ENCODE measurements around the gene SDS.

The SDS gene

DNA sequence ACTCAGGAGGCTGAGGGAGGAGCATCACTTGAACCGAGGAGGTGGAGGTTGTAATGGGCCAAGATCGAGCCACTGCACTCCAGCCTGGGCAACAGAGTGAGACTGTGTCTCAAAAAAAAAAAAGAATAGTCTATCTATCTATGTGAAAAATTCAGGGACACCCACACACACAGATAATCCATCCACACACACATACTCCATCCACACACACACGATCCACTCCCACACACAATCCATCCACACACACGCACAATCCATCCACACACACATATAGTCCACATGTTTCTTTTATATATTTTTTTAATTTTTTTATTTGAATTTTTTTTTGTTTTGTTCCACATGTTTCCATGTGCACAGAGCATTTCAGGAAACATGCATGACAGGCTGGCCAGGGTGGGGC, 3.3 kb downstream of the SDS start:
- DNase-seq: no peak

DNA sequence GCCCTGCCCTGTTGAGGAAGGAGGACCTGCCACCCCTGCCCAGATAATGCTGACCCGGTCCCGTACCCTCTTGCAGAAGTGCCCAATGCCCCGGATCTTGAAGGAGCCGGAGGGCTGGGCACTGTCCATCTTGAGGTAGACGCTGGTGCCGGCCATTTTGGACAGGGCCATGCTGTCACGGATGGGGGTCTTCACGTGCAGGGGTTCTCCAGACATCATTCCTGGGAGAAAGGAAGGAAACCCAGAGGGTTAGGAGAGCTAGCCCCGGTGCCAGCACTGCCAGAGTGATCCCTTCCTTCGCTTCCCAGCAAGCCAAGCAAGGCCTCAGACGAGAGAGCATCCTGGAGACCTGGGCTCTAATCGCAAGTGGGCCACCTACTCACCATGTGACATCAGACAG, 4.2 kb downstream of the SDS start:
- DNase-seq: no peak

DNA sequence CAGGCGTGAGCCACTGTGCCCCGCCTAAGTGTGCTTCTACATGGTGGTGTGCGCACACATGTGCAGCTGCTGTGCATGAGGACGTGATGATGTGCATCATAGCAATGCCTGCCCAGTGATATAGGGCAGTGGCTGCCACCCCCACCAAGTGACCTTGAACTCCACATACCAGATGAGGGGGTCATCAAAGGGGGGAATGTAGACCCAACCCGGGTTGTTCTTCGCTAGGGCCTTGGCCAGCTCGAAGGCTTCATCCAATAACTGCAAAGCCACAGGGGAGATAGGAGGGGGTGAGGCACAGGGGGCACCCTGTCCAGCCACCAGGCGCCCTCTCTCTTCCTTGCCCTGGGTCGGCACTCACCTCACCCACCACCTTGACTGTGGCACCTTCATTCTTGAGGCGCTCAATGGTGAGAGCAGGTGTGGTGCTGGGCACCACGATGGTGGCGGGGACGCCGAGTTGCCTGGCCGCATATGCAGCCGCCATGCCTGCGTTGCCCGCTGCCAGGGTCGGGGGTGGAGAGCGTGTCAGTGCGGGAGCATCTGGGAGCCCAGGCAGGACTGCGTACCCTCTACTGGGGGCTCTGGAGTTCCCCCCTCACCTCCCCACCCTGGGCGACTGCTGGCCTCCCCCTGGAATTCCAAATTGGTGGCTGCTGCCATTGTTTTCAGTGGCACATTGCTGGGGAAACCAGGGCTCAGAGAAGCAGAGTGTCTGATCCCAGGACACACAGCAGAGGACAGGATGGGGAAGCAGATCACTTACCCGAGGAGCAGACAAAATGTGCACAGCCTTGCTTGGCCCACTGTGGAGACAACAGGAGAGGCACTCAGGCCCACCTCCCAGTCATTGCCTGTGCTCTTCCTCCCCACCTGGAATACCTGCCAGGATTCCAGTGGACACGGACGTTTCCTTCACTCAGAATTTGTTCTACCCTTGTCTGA, 5.1 kb downstream of the SDS start:
- no peak for DNase-seq

DNA sequence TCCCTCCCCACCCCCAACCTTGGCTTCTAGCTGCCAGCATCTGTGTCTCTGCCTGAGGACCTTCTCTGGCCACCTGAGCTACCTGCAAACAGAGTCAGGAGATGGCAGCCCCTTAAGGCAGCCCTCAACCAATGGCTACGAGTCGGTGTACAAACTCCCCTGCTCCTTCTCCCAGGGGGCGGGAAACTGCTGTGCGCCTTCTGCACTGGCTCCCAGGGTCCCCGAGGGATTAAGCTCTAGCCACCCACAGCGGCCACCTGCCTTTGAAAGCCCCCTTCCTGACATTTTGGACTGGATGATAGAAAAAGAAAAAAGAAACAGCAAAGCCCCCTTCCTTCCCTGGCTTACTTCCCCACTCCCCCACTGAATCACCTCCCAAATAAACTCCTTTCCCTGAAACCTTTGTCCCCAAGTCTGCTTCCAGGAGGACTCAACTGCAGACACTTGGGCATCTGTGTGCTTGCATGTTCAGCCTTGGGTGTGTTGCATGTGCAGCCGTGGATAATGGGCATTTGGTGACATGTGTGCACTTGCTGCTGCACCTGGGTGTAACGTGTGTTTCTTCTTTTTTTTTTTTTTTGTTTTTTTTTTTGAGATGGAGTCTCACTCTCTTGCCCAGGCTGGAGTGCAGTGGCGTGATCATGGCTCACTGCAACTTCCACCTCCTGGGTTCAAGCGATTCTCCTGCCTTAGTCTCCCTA, 6.0 kb downstream of the SDS start:
- no peak for DNase-seq

DNA sequence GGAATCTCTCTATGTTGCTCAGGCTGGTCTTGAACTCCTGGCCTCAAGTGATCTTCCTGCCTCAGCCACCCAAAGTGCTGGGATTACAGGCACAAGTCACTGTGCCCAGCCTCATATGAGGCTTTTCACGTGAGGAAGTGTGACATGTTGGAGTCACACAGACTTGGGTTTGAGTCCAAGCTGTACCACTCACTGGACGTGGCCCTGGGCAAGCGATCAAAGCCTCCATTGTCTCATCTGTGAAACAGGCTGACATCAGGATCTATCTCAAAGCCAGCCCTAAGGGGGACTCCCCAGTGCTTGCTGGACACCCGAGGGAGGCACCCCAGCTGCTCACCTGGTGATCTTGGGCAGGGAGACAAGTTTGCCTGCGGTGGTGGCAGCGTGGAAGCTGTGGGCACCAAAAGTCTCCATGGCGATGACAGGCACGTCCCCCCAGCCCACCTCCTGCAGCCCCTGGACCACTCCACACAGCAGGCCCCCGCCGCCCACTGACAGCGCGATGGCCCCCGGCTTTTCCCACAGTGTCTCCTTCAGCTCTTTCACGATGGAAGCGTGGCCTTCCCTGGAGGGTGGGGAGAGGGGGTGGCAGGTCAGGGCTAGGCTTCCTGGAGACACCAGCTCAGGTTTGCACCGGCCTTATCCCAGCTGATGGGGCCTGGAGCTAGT, 6.7 kb downstream of the SDS start:
- DNase-seq: peak in 38 of 58 donors; percentile 8 to 86 (median 48)

DNA sequence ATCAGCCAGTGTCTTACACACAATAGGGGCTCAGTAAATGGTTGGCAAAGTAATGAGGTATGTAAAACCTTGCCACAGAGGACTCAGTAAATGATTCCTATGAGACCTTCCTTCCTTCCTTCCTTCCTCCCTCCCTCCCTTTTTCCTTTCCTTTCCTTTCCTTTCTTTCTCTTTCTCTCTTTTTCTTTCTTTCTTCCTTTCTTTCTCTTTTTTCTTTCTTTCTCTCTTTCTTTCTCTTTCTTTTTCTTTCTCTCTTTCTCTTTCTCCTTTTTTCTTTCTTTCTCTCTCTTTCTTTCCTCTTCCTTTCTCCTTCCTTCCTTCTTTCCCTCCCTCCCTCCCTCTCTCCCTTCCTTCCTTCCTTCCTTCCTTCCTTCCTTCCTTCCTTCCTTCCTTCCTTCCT, 7.5 kb downstream of the SDS start:
- no peak for DNase-seq

DNA sequence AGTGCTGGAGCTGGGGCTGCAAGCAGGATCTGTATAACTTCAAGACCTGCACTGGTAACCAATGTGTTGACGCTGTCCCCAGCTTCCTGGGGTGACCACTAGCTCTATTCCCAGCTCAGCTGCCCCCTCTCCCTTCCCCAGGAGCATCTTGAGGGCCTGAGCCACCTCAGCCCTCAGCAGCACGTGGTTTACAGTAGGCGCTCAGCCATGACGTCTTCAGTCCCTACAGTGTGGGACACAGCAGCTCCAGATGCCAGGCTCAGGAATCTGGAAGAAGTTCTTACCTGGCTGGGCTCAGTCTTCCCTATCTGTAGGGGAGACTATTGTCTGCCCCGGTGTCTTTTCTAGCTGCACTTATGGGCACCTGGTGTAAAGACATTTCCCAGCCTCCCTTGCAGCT, 8.6 kb downstream of the SDS start:
- DNase-seq: no peak

DNA sequence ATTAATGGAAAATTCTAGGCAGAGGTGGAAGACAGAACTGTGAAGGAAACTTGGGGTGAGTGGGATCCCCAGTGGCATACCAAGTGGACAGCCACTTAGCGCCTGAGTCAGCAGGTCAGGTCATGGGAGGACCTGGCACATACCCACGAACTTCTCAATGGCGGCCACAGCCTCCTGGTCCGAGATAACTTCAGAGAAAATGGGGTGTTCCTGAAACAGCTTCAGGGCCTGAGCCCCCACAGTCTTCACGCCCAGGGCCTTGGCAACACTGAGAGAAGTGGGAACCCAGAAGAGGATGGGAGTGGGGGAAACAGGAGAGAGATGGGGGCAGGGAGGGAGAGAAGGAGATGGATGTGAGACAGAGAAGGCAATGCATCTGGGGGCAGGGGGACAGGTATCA, 9.9 kb downstream of the SDS start:
- DNase-seq: no peak

DNA sequence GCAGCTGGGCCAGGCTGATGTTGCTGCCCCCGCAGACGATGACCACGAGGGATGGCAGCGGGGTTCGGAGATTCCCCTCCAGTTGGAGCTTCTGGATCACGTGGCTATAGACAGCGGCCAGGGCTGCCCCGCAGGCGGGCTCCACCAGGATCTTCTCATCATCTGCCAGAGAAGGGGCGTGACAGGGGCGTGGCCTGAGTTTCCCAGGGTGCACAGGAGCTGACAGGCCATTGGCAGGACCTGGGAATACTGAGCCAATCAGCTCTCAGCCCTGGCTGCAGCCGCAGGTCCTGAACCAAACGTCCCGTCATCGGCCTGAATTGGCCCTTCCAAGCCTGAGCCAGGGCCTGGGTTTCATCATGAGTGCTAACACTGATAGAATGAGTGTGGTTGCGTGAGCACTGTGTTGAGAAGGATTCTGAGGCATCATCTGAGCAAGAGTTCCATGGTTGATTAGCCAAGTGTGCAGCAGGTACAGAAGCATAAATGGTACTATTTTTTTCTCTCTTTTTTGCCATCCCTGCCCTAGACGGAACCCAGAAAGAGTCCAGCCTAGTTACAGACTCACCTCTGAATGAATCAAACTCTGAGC, 10.6 kb downstream of the SDS start:
- DNase-seq: peak in 4 of 58 donors; percentile 11 to 51 (median 20)

DNA sequence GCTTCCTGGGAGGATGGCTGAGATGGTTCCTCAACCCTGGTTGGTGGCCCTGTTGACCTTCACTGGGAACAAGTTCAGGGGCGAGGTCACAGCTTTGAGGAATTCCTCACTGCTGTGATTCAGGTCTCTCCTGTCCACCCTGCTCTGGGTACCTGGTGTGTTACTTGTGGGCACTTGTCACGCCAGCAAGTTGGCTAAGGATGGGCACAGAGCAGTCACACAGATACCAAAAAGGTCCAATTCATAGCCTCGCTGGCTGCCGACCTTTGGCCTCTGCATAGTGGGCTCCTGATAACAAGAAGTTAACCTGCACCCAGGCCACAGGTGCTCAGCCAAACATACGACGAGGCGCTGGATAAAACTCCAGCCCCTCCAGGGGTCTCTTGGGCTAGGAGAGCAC, 11.2 kb downstream of the SDS start:
- no peak for DNase-seq

DNA sequence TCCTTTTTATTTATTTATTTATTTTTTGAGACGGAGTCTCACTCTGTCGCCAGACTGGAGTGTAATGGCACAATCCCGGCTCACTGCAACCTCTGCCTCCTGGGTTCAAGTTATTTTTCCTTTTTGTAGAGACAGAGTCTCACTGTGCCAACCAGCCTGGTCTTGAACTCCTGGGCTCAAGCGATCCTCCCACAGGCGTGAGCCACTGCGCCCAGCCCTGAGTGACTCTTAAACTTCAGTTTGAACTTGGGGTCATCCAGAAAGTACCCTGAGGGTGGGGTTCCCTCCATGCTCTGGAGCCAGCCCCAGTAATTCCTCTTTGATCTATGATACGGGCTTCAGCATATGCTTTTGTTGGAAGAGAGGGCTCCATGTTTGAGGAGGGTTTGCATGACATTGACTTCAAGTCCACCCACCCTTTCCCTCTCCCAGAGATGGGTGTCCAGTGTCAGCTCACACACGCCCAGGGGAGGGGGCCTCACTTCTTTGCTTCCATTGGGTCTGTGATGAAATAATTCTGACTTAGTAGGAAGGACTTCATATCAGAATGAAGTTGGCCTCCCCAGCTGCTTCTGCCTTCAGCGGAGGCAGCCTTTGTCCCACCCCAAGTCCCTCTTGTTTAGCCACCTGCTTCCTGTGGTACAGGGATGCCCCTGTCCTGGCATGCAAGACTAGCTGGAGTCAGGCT, 11.9 kb downstream of the SDS start:
- no peak for DNase-seq

DNA sequence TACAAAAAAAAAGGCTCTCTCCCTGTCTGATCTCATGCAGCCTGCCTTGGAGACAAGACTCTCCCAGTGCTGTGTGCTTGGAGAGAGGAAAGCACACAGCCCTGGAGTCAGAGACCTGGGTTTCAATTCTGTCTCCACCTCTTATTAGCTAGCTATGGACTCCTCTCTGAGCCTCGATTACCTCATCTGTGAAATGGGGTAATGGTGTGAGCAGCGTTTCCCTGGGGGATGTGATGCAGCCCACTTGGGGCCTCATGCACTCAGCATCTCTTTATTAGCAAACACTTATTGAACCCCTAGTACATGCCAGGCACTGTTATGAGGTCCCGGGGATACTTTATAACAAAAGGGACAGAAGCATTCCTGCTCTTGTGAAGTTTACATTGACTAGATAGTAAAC, 12.5 kb downstream of the SDS start:
- no peak for DNase-seq

DNA sequence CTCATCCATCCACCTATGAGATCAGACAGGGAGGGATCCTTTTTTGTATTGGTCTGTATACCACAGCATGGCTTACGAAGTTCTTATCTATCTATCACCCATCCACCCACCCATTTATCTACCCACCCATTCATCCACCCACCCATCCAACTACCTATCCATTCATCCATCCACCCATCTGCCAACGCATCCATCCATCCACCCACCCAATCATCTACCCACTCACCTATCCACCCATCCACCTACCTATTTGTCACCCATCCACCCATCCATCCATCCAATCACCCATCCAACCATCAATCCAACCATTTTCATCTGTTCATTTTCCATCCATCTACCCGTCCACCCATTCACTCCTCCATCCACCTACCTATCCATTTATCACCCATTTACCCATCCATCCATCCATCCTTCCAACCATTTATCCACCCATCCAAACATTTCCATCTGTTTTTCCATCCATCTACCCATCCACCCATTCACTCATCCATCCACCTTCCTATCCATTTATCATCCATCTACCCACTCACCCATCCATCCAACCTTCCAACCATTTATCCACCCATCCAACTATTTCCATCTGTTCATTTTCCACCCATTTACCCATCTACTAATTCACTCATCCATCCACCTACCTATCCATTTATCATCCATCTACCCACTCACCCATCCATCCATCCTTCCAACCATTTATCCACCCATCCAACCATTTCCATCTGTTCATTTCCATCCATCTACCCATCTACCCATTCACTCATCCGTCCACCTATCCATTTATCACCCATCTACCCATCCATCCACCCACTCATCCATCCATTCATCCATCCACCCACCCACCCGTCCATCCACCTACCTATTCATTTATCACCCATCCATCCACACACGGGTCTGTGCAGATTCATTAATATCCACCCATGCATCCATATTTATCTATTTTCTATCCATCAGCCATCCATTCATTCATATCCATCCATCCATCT, 13.3 kb downstream of the SDS start:
- DNase-seq: no peak

DNA sequence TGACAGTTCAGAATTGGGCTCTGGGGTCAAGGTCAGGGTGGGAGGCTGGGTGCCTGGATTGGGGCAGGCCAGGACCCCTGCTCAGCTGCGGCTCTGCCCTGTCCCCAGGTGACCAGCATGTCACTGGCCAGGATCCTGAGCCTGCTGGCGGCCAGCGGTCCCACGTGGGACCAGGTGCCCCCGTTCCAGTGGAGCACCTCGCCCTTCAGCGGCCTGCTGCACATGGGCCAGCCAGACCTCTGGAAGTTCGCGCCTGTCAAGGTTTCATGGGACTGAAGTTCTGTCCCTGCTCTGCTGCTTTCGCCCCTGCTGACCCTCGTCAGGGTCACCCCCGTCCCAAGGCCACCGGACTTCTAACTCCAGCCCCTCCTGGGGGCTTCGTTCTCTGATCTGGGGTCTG, 15.3 kb downstream of the SDS start:
- no peak for DNase-seq

DNA sequence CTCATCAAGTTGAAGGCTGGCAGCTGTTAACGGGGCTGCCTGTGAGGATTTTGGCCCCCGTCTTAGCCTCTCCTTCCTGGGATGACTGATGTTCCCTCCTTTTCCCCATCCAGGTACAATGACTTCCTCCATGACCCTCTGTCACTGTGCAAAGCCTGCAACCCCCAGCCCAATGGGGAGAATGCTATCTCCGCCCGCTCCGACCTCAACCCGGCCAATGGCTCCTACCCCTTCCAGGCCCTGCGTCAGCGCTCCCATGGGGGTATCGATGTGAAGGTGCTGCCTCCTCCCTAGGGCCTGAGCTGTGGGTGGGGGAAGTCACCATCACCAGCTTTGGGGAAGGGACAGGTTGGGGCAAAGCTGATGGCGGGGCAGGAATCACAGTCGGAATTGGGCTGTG, 16.1 kb downstream of the SDS start:
- no peak for DNase-seq

DNA sequence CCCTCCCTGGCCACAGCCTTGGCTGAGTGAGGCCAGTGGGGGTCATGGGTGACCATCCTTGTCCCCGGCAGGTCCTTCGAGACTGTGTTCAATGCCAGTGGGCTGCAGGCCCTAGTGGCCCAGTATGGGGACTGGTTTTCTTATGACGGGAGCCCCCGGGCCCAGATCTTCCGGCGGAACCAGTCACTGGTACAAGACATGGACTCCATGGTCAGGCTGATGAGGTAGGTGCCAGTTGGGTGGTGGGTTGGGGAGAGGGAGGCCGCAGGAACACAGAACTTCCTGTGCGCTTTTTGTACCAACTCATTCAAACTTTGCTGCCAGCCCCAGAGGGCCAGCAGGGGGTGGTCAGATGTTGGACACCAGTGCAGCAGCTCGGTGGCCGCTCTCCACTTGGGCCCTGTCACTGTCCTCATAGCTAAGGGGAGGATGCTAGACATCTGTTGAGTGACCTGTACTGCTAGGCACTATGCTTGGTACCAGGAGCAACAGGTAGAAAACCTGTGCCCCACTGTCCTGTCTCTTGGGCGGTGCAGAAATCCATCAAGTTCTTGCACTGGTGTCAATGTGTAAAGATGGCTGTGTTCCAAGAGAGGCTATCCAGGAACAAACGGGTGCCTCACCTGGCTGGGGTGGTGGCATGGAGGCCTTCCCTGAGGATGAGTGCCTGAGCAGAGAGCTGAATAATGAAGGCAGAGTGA, 16.7 kb downstream of the SDS start:
- no peak for DNase-seq

DNA sequence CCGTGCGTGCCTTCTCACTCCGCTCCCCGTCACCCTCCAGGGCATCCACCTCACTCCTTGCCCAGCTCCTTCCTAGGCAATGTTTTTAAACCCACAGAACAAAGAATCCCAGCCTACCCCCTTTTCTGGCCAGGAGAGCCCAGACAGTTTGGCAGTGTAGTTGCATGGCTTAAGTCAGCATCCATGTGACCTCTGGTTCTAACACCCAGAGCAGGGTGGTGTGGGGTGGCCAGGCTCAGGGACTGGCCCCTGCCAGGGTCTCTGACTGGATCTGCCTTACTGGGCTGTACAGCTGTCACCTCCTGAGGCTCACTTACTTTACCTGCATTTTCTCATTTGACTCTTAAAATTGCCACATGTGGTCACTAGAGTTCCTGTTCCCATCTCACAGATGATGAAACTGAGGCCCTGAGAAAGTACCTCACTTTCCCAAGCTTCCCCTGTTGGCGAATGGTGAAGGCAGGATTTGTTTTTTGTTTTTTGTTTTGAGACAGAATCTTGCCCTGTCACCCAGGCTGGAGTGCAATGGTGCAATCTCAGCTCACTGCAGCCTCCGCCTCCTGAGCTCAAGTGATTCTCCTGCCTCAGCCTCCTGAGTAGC, 18.3 kb downstream of the SDS start:
- DNase-seq: peak in 6 of 58 donors; percentile 5 to 43 (median 14)

DNA sequence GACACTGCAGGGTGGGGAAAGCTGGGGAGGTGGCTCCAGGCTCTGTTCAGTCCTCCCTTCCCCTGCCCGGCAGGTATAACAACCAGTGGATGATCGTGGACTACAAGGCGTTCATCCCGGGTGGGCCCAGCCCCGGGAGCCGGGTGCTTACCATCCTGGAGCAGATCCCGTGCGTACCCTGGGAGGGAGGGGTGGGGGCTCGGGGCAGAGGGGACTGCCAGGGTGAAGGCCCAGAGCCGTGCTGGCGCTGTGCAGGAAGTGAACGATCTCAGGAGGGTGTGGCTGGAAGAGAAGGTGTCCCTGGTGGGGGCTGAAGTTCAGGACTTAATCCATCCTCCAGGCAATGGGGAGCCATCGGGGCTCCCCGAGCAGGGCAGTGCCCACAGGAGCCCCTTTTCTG, 18.9 kb downstream of the SDS start:
- no peak for DNase-seq

DNA sequence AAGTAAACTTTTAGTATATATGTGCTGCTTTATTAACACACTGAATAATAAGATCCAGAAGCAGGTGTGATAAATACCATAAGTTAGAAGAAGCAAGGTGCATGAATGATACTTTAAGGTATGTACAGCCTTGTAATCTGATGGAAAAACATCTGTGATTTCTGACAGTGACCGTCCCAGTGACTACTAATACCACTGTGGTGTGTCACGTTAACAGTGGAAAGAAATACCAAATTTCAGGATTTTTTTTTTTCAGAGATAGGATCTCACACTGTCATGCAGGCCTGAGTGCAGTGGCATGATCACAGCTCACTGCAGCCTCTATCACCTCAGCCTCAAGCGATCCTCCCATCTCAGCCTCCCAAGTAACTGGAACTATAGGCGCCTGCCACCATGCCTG, 21.5 kb downstream of the SDS start:
- DNase-seq: no peak

Data from anterior cingulate cortex (tissue), 58 donors.